Measurements from ENCODE around the gene DAAM1. TPM values are rescaled to one million over a fixed set of nuclear protein-coding genes. Genes with fewer than 3 reads are reported as not detected.

Gene DAAM1
- total RNA-seq, 2 donors from 2014 or later: 61.4 to 67.0 TPM

- Histone ChIP-seq H3K27ac (peak overlapping the region in 1 of 2 donors; percentile 87), H3K4me3 (no peak overlapping the region), H3K4me1 (peaks cover 0 to 70% of the 10 kb centered on the region in 2 donors), H3K36me3 (peaks cover 20% of the 10 kb centered on the region), H3K27me3 (no peaks in the 10 kb centered on the region), H3K9me3 (no peaks in the 10 kb centered on the region)
- no peak for DNase-seq (ENCODE audit: low spot score)
- TF ChIP-seq, protein P1, sequence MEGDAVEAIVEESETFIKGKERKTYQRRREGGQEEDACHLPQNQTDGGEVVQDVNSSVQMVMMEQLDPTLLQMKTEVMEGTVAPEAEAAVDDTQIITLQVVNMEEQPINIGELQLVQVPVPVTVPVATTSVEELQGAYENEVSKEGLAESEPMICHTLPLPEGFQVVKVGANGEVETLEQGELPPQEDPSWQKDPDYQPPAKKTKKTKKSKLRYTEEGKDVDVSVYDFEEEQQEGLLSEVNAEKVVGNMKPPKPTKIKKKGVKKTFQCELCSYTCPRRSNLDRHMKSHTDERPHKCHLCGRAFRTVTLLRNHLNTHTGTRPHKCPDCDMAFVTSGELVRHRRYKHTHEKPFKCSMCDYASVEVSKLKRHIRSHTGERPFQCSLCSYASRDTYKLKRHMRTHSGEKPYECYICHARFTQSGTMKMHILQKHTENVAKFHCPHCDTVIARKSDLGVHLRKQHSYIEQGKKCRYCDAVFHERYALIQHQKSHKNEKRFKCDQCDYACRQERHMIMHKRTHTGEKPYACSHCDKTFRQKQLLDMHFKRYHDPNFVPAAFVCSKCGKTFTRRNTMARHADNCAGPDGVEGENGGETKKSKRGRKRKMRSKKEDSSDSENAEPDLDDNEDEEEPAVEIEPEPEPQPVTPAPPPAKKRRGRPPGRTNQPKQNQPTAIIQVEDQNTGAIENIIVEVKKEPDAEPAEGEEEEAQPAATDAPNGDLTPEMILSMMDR (IDR thresholded peaks at IDR 0.05): no peak
These were observed 151.3 kb downstream of the DAAM1 start for GRCh38 chr14:59339524-59340330.

GRCh38 chr14:59341858-59342477 is 153.5 kb downstream of the DAAM1 start:
- Histone ChIP-seq H3K9me3 (no peaks in the 10 kb centered on the region), H3K4me1 (peaks cover 0 to 66% of the 10 kb centered on the region in 2 donors), H3K4me3 (no peak overlapping the region), H3K36me3 (peaks cover 20% of the 10 kb centered on the region), H3K27me3 (no peaks in the 10 kb centered on the region), H3K27ac (peak overlapping the region; percentile 66 to 87)
- DNase-seq (ENCODE audit: low spot score): no peak
- TF ChIP-seq, protein P1 (IDR thresholded peaks at IDR 0.05): no peak

GRCh38 chr14:59342516-59343484 is 154.3 kb downstream of the DAAM1 start:
- H3K4me3 ChIP-seq: no peak overlapping the region
- H3K9me3 ChIP-seq: no peaks in the 10 kb centered on the region

DNA sequence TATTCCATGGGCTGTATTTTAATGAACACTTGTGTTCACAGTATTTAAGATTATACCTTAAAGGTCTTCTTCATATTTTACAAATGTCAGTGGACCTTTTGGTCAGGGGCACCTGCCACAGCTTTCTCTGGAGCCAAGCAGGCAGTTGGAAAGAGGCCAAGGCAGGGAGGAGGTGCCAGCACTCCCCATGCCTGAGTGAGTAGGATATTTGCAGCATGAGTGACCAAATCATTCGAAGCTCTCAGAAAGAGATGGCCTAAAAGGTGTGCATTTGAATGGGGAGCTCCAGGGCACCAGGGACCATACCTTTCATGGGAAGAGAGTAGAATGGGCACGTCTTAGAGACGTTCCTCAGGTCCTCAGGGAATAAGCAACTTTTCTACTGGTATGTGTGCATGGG is 155.1 kb downstream of the DAAM1 start:
- H3K36me3 ChIP-seq: peaks cover 33% of the 10 kb centered on the region
- DNase-seq (ENCODE audit: low spot score): no peak
- no peaks in the 10 kb centered on the region for H3K9me3 ChIP-seq
- H3K4me1 ChIP-seq: peaks cover 0 to 67% of the 10 kb centered on the region in 2 donors
- TF ChIP-seq, protein P1 (IDR thresholded peaks at IDR 0.05): no peak
- H3K4me3 ChIP-seq: no peak overlapping the region
- H3K27me3 ChIP-seq: no peaks in the 10 kb centered on the region
- peak overlapping the region; percentile 66 to 87 for H3K27ac ChIP-seq

More at GRCh38 chr14:59342516-59343484, 154.3 kb downstream of the DAAM1 start:
- TF ChIP-seq, protein P1 (IDR thresholded peaks at IDR 0.05): no peak
- Histone ChIP-seq H3K4me1 (peaks cover 0 to 66% of the 10 kb centered on the region in 2 donors), H3K27me3 (no peaks in the 10 kb centered on the region), H3K36me3 (peaks cover 25% of the 10 kb centered on the region), H3K27ac (peak overlapping the region; percentile 66 to 87)
- no peak for DNase-seq (ENCODE audit: low spot score)

DNA sequence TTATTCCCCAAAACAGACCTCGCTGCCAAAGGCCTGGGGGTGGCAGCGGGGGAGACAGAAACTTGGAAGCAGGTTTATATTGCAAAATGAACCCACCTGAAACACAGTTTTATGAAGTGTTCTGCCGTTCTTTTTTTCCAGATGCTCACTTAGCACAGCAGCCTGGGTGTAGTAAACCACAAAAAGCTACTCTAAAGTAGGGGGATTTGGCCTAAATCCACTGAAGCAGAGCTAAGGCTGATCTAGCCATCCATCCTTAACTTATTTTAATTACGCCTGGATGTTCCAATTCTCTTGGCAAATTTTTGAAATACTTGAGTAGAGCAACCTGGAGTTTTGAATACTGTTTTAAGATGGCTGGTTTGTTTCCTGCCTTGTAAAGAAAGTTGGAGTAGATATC is 155.5 kb downstream of the DAAM1 start:
- peaks cover 35% of the 10 kb centered on the region for H3K36me3 ChIP-seq
- H3K9me3 ChIP-seq: no peaks in the 10 kb centered on the region
- TF ChIP-seq, protein P1 (IDR thresholded peaks at IDR 0.05): no peak
- H3K27me3 ChIP-seq: no peaks in the 10 kb centered on the region
- DNase-seq (ENCODE audit: low spot score): no peak
- no peak overlapping the region for H3K4me3 ChIP-seq
- peak overlapping the region; percentile 66 to 87 for H3K27ac ChIP-seq
- peaks cover 0 to 71% of the 10 kb centered on the region in 2 donors for H3K4me1 ChIP-seq

All from right atrium auricular region (tissue), 2 donors.